NCI-H1436 (cell line): ENCODE results near the gene UGT3A2.

ENCODE experiments used
- DNase-seq: peaks from one replicate; lab custom pipeline; 2025; lab: John Stamatoyannopoulos, UW

UGT3A2 gene

GRCh38 chr5:36007366-36007765 is 59.3 kb downstream of the UGT3A2 start:
- DNase-seq, result no peak

- DNase-seq, result no peak
Observed at GRCh38 chr5:36006163-36006562, 60.5 kb downstream of the UGT3A2 start.

GRCh38 chr5:36001032-36001431 is 65.7 kb downstream of the UGT3A2 start:
- DNase-seq, result no peak

- DNase-seq, result no peak
Observed at GRCh38 chr5:35999547-35999946, 67.1 kb downstream of the UGT3A2 start.

- DNase-seq, result no peak
Observed at GRCh38 chr5:35996076-35996475, 70.6 kb downstream of the UGT3A2 start.

GRCh38 chr5:35990941-35991611 is 75.6 kb downstream of the UGT3A2 start, which contains the start of gene UGT3A1:
TSS of gene UGT3A1 (minus strand) at chr5:35991390. CDS start at chr5:35991240, 150 bp downstream.
- no peak for DNase-seq

GRCh38 chr5:35990520-35990919 is 76.2 kb downstream of the UGT3A2 start:
- no peak for DNase-seq

- no peak for DNase-seq
Observed at GRCh38 chr5:35988529-35988928, 78.2 kb downstream of the UGT3A2 start.

GRCh38 chr5:35987776-35988175 is 78.9 kb downstream of the UGT3A2 start:
- DNase-seq, result no peak
